OCI-LY7 (cell line): ENCODE measurements around the gene SERGEF. TPM values are rescaled to one million over a fixed set of nuclear protein-coding genes. Genes with fewer than 3 reads are reported as not detected.

Source experiments
- BruUV-seq: library from RNA; stranded (reverse); fragments of 400-500 nt; replicated peaks from 2 replicates; lab custom pipeline; 2021; lab: Mats Ljungman, UMichigan
- CTCF ChIA-PET: fragments of 300-600 bp; sonication (Branson Sonifier 250); formaldehyde crosslinking; loops from one replicate; lab custom pipeline; 2022; ENCODE audit warnings: antibody characterized with exemption; ENCODE audit not compliant: unreplicated experiment; lab: Charles Lee
- POLR2A ChIA-PET: fragments of 300-600 bp; sonication (Branson Sonifier 250); formaldehyde crosslinking; loops from one replicate; lab custom pipeline; 2022; ENCODE audit warnings: antibody characterized with exemption; lab: Charles Lee
- DNase-seq: peaks from one replicate; pipeline ENCODE4 v3.0.0-alpha.2; 2015; ENCODE audit warnings: low spot score
- H2AFZ ChIP-seq: fragments of 200-600 bp; sonication (generic), shearing (Covaris generic); 2 replicates; pipeline ENCODE4 v1.6.1; 2014; ENCODE audit warnings: mild to moderate bottlenecking, antibody characterized with exemption, low read length, moderate library complexity
- H3K27ac ChIP-seq: fragments of 200-600 bp; sonication (generic); 2 replicates; pipeline ENCODE4 v1.5.1; 2014; ENCODE audit warnings: mixed run types, low read depth, mild to moderate bottlenecking, moderate library complexity, low read length, inconsistent platforms; ENCODE audit not compliant: poor library complexity, severe bottlenecking
- H3K36me3 ChIP-seq: fragments of 200-600 bp; sonication (generic); 2 replicates; pipeline ENCODE4 v1.6.1; 2014; ENCODE audit warnings: mild to moderate bottlenecking, antibody characterized with exemption, low read length, moderate library complexity, mixed read lengths; ENCODE audit not compliant: insufficient read depth
- H3K4me1 ChIP-seq: fragments of 200-600 bp; sonication (generic); 2 replicates; pipeline ENCODE4 v1.5.1; 2014; ENCODE audit warnings: mild to moderate bottlenecking, low read length; ENCODE audit not compliant: insufficient read depth, poor library complexity, severe bottlenecking
- H3K4me2 ChIP-seq: fragments of 200-600 bp; sonication (generic); 2 replicates; pipeline ENCODE4 v1.6.1; 2014; ENCODE audit warnings: mild to moderate bottlenecking, low read length
- H3K4me3 ChIP-seq: fragments of 200-600 bp; sonication (generic); 2 replicates; pipeline ENCODE4 v1.5.1; 2014; ENCODE audit warnings: mild to moderate bottlenecking, low read depth, low read length; ENCODE audit not compliant: poor library complexity, severe bottlenecking
- H3K79me2 ChIP-seq: fragments of 200-600 bp; sonication (generic); 2 replicates; pipeline ENCODE4 v1.6.1; 2016; ENCODE audit warnings: low read depth, mild to moderate bottlenecking, low read length, moderate library complexity, mixed read lengths; ENCODE audit not compliant: insufficient read depth
- H3K9me2 ChIP-seq: fragments of 200-600 bp; sonication (generic); 2 replicates; pipeline ENCODE4 v1.6.1; 2016; ENCODE audit warnings: mild to moderate bottlenecking, low read length, mixed read lengths; ENCODE audit not compliant: insufficient read depth
- H3K9me3 ChIP-seq: fragments of 200-600 bp; sonication (generic); 2 replicates; pipeline ENCODE4 v1.6.1; 2014; ENCODE audit warnings: mild to moderate bottlenecking, mixed run types, low read length, mixed read lengths
- H4K20me1 ChIP-seq: fragments of 200-600 bp; sonication (generic); 2 replicates; pipeline ENCODE4 v1.6.1; 2014; ENCODE audit warnings: mild to moderate bottlenecking, antibody characterized with exemption, low read length, moderate library complexity, mixed read lengths; ENCODE audit not compliant: insufficient read depth
- EZH2phosphoT487 ChIP-seq: fragments of 200-600 bp; sonication (generic); IDR thresholded peaks from 2 replicates; pipeline ENCODE4 v1.6.1; 2018; ENCODE audit warnings: low read depth, borderline replicate concordance, mild to moderate bottlenecking, mixed run types, antibody characterized with exemption, low read length, moderate library complexity, mixed read lengths
- intact Hi-C: fragments of 100-400 bp; cut with micrococcal nuclease; formaldehyde crosslinking; loops from one replicate; pipeline ENCODE4 v1.10.0; 2022; ENCODE audit not compliant: unreplicated experiment
- total RNA-seq, 2 experiments: library from RNA; depleted of rRNA in 1 of 2; stranded (reverse); fragments of >200 nt in 1 of 2; shearing (Covaris generic) in 1 of 2; gene quantifications; 2 replicates each; pipeline ENCODE4 v1.2.3, GENCODE V29; 2014 to 2022
- TF ChIP-seq, protein P1 (sequence below): fragments of 200-600 bp; sonication (generic); conservative IDR thresholded peaks from 2 replicates; pipeline ENCODE4 v1.5.1; 2014; ENCODE audit warnings: mild to moderate bottlenecking, antibody characterized with exemption, low read length, moderate library complexity, mixed read lengths

Gene SERGEF
- total RNA-seq, 2 experiments from 2014 or later = 35.4 to 42.2 TPM

DNA sequence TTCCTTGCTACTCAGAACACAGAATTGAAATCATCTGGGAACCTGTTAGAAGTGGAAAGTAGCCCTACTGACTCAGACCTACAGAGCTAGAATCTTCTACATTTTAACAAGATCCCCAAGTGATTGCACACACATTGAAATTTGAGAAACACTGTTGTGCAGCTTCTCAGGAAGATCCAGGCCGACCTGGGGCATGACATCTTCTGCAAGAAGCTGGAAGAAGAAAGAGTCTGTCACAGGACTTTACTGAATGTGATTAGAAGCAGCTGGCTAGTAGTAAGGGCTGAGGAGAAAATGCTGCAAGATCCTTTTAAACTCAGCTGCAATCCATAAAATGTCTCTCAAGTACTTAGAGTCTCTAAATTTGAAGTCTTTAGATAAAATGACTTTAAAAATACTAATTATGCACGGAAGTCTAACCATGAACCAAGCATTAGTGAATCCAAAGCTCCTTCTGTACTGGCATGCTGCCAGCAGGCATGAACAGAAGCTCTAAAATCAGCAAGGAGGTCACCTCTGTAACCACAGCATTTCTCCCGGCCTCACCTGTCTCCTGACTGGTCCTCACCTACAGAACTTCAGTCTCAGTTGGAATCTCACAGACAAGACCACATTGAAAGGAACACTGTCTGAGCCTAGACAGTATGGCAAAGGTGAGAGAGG lies 85.0 kb downstream of the SERGEF start:
- H3K79me2 ChIP-seq = no peaks in the 10 kb centered on the region
- H3K9me3 ChIP-seq = no peaks in the 10 kb centered on the region
- no peak overlapping the region for H3K27ac ChIP-seq
- H3K4me3 ChIP-seq = no peak overlapping the region
- H4K20me1 ChIP-seq = no peaks in the 10 kb centered on the region
- H3K4me2 ChIP-seq = no peak overlapping the region
- TF ChIP-seq EZH2phosphoT487 = no peak
- TF ChIP-seq, protein P1, sequence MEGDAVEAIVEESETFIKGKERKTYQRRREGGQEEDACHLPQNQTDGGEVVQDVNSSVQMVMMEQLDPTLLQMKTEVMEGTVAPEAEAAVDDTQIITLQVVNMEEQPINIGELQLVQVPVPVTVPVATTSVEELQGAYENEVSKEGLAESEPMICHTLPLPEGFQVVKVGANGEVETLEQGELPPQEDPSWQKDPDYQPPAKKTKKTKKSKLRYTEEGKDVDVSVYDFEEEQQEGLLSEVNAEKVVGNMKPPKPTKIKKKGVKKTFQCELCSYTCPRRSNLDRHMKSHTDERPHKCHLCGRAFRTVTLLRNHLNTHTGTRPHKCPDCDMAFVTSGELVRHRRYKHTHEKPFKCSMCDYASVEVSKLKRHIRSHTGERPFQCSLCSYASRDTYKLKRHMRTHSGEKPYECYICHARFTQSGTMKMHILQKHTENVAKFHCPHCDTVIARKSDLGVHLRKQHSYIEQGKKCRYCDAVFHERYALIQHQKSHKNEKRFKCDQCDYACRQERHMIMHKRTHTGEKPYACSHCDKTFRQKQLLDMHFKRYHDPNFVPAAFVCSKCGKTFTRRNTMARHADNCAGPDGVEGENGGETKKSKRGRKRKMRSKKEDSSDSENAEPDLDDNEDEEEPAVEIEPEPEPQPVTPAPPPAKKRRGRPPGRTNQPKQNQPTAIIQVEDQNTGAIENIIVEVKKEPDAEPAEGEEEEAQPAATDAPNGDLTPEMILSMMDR = no peak
- no peak for DNase-seq
- no peak overlapping the region for H2AFZ ChIP-seq
- POLR2A ChIA-PET = interaction anchor here (0.7 kb wide), 1 partner anchor 15 kb away, joined by 3 read pairs; no protein-coding TSS in a partner anchor
- no peaks in the 10 kb centered on the region for H3K4me1 ChIP-seq
- no peaks in the 10 kb centered on the region; the same call in 1 of the 2 replicates for H3K36me3 ChIP-seq
- BruUV-seq = no TSS peak
- no peaks in the 10 kb centered on the region for H3K9me2 ChIP-seq
- CTCF ChIA-PET = interaction anchor here (1.0 kb wide), 1 partner anchor 22 kb away, joined by 4 read pairs; no protein-coding TSS in a partner anchor
- intact Hi-C loops = no loop called here

DNA sequence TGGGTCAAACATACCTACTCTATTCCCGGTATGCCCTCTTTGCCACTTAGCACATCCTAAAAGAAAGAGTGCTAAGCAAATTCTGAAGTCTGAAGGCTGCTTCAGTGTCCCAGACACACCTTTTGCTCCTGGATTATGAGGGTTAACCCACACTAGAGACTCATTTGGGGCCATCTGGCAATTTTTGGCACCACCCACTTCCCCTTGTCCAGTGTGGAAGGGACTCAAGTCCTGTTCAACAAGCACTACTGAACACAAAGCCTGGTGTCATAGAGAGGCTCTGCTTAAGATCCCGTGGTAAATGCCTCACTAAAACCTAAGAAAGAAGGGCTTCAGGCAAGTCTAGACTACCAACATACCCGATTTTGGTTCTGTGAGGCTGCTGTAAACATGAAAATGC lies 85.8 kb downstream of the SERGEF start:
- Histone ChIP-seq H3K4me3 (no peak overlapping the region), H3K79me2 (no peaks in the 10 kb centered on the region), H3K4me2 (no peak overlapping the region), H3K9me3 (no peaks in the 10 kb centered on the region), H3K27ac (no peak overlapping the region), H3K9me2 (no peaks in the 10 kb centered on the region), H2AFZ (no peak overlapping the region), H3K36me3 (no peaks in the 10 kb centered on the region), H3K4me1 (no peaks in the 10 kb centered on the region), H4K20me1 (no peaks in the 10 kb centered on the region)
- CTCF ChIA-PET = no interaction called here
- BruUV-seq = no TSS peak
- POLR2A ChIA-PET = interaction anchor here (0.6 kb wide), 1 partner anchor 1785 kb away, joined by 3 read pairs; no protein-coding TSS in a partner anchor
- no peak for DNase-seq
- intact Hi-C loops = no loop called here
- TF ChIP-seq, protein P1 = no peak
- TF ChIP-seq EZH2phosphoT487 = no peak

DNA sequence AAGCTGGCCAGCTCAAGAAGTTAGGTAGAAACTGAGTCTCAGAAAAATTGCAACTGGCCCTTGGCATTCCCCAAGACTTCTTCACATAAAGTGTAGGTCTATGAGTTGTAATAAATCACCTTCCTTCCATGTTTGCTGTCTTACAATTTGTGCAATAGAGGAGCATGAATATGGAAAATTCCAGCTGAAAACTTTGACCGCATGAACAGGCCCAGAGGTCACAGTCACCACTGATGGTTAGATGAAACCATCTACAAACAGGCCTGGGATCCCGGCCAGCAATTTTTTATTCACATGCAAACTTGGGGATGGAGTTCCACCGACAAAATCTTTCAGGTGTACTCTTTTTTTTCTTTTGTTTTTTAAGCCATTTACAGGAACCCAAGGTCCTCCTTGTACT lies 88.1 kb downstream of the SERGEF start:
- no TSS peak for BruUV-seq
- ChIA-PET POLR2A (interaction anchor here (1.3 kb wide), 1 partner anchor 9 kb away, joined by 3 read pairs; no protein-coding TSS in a partner anchor), CTCF (no interaction called here)
- Histone ChIP-seq H3K36me3 (no peaks in the 10 kb centered on the region), H4K20me1 (no peaks in the 10 kb centered on the region), H3K4me2 (no peak overlapping the region), H3K4me3 (no peak overlapping the region), H2AFZ (no peak overlapping the region), H3K4me1 (no peaks in the 10 kb centered on the region), H3K79me2 (no peaks in the 10 kb centered on the region), H3K27ac (no peak overlapping the region), H3K9me2 (no peaks in the 10 kb centered on the region), H3K9me3 (no peaks in the 10 kb centered on the region)
- intact Hi-C loops = no loop called here
- DNase-seq = no peak
- TF ChIP-seq EZH2phosphoT487 = no peak
- TF ChIP-seq, protein P1 = no peak
